Activated naive CD8-positive, alpha-beta T cell treated with anti-CD3 and anti-CD28 coated beads, Interleukin-2, amount 50 U/mL, for 16 hours (primary cell): ENCODE results near the gene FSIP2.

Experiments
- DNase-seq: peaks from one replicate; pipeline ENCODE4 v3.0.0-alpha.2; 2020; ENCODE audit warnings: low read depth, low spot score

The FSIP2 gene

GRCh38 chr2:185738679-185739472, at the start of gene FSIP2:
Gene FSIP2, plus strand, starts transcription at chr2:185738804. Its CDS starts 91 bp downstream, at chr2:185738895.
- DNase-seq, result no peak

GRCh38 chr2:185689906-185690539, 48.6 kb upstream of the FSIP2 start:
- DNase-seq, result no peak

- DNase-seq, result no peak
These were observed 42.8 kb upstream of the FSIP2 start for GRCh38 chr2:185695711-185696235.

GRCh38 chr2:185700883-185701282, 37.7 kb upstream of the FSIP2 start:
- DNase-seq, result no peak

- DNase-seq, result no peak
These were observed 3.9 kb upstream of the FSIP2 start for GRCh38 chr2:185734658-185735057.

- no peak for DNase-seq
These were observed 2.4 kb upstream of the FSIP2 start for GRCh38 chr2:185736210-185736609.

- DNase-seq, result no peak
These were observed 7.6 kb downstream of the FSIP2 start for GRCh38 chr2:185745864-185746859.

GRCh38 chr2:185757356-185757755, 18.8 kb downstream of the FSIP2 start:
- no peak for DNase-seq

GRCh38 chr2:185771396-185771795, 32.8 kb downstream of the FSIP2 start:
- no peak for DNase-seq

- DNase-seq, result no peak
These were observed 42.3 kb downstream of the FSIP2 start for GRCh38 chr2:185780890-185781289.

- DNase-seq, result no peak
These were observed 43.7 kb downstream of the FSIP2 start for GRCh38 chr2:185782223-185782769.

GRCh38 chr2:185785156-185785555, 46.6 kb downstream of the FSIP2 start:
- no peak for DNase-seq

GRCh38 chr2:185785851-185786473, 47.4 kb downstream of the FSIP2 start:
- DNase-seq, result no peak

GRCh38 chr2:185787227-185788145, 48.9 kb downstream of the FSIP2 start:
- DNase-seq, result no peak

- DNase-seq, result no peak
These were observed 51.8 kb downstream of the FSIP2 start for GRCh38 chr2:185790361-185790760.

- no peak for DNase-seq
These were observed 55.1 kb downstream of the FSIP2 start for GRCh38 chr2:185793532-185794345.

- DNase-seq, result no peak
These were observed 58.2 kb downstream of the FSIP2 start for GRCh38 chr2:185796758-185797157.

GRCh38 chr2:185802926-185803325, 64.3 kb downstream of the FSIP2 start:
- no peak for DNase-seq

GRCh38 chr2:185806783-185807182, 68.2 kb downstream of the FSIP2 start:
- DNase-seq, result no peak
